PC-9 (cell line): ENCODE results near the gene SELENOM. TPM values are rescaled to one million over a fixed set of nuclear protein-coding genes. Genes with fewer than 3 reads are reported as not detected.

Experiments
- BruUV-seq: library from RNA; stranded (reverse); fragments of 400-500 nt; replicated peaks from 2 replicates; lab custom pipeline; 2021; lab: Mats Ljungman, UMichigan
- CTCF ChIA-PET: fragments of 300-600 bp; sonication (Branson Sonifier 250); formaldehyde crosslinking; loops from one replicate; lab custom pipeline; 2022; ENCODE audit warnings: antibody characterized with exemption; lab: Charles Lee
- POLR2A ChIA-PET: fragments of 300-600 bp; sonication (Branson Sonifier 250); formaldehyde crosslinking; loops from one replicate; lab custom pipeline; 2022; ENCODE audit warnings: antibody characterized with exemption; ENCODE audit not compliant: unreplicated experiment; lab: Charles Lee
- DNase-seq, 2 experiments: peaks; one replicate each; pipeline versions ENCODE4 v3.0.0 to v3.0.0-alpha.2; 2015 to 2022; ENCODE audit warnings: mixed read lengths in 1 of 2
- H2AFZ ChIP-seq: fragments of 200-600 bp; sonication (generic); 2 replicates; pipeline ENCODE4 v1.8.1; 2017; ENCODE audit warnings: antibody characterized with exemption
- H3F3A ChIP-seq: fragments of 200-600 bp; sonication (generic); 2 replicates; pipeline ENCODE4 v1.8.1; 2017; ENCODE audit warnings: antibody characterized with exemption, mild to moderate bottlenecking, low read depth; ENCODE audit not compliant: insufficient read depth
- H3K27ac ChIP-seq: fragments of 200-600 bp; sonication (generic); 2 replicates; pipeline ENCODE4 v1.6.1; 2016; ENCODE audit warnings: mixed run types
- H3K27me3 ChIP-seq: fragments of 200-600 bp; sonication (generic); 2 replicates; pipeline ENCODE4 v1.6.1; 2016; ENCODE audit warnings: low read depth, mixed run types; ENCODE audit not compliant: insufficient read depth
- H3K36me3 ChIP-seq: fragments of 200-600 bp; sonication (generic); 2 replicates; pipeline ENCODE4 v1.6.1; 2016; ENCODE audit warnings: low read depth, mixed run types
- H3K4me1 ChIP-seq: fragments of 200-600 bp; sonication (generic); replicated peaks from 2 replicates; pipeline ENCODE4 v1.6.1; 2016; ENCODE audit warnings: mixed run types; ENCODE audit not compliant: insufficient read depth
- H3K4me2 ChIP-seq: fragments of 200-600 bp; sonication (generic); 2 replicates; pipeline ENCODE4 v1.6.1; 2017; ENCODE audit warnings: mixed run types
- H3K4me3 ChIP-seq: fragments of 200-600 bp; sonication (generic); 2 replicates; pipeline ENCODE4 v1.6.1; 2016; ENCODE audit warnings: mixed run types
- H3K79me2 ChIP-seq: fragments of 200-600 bp; sonication (generic); 2 replicates; pipeline ENCODE4 v1.6.1; 2017; ENCODE audit warnings: low read depth, mixed run types
- H3K9me2 ChIP-seq: fragments of 200-600 bp; sonication (generic); 2 replicates; pipeline ENCODE4 v1.8.1; 2017; ENCODE audit warnings: mild to moderate bottlenecking; ENCODE audit not compliant: insufficient read depth
- H3K9me3 ChIP-seq: fragments of 200-600 bp; sonication (generic); 2 replicates; pipeline ENCODE4 v1.8.1; 2016; ENCODE audit warnings: low read depth; ENCODE audit not compliant: insufficient read depth
- H4K20me1 ChIP-seq: fragments of 200-600 bp; sonication (generic); 2 replicates; pipeline ENCODE4 v1.8.1; 2017; ENCODE audit not compliant: insufficient read depth
- CTCF ChIP-seq: fragments of 200-600 bp; sonication (generic); conservative IDR thresholded peaks from 2 replicates; pipeline ENCODE4 v1.6.1; 2017; ENCODE audit warnings: mixed run types, antibody characterized with exemption, mild to moderate bottlenecking, moderate library complexity
- EZH2 ChIP-seq: fragments of 200-600 bp; sonication (generic); IDR thresholded peaks from 2 replicates; pipeline ENCODE4 v1.8.0; 2017; ENCODE audit warnings: antibody characterized with exemption, low read depth
- intact Hi-C: fragments of 100-400 bp; cut with micrococcal nuclease; formaldehyde crosslinking; loops from one replicate; pipeline ENCODE4 v1.10.0; 2022; ENCODE audit not compliant: unreplicated experiment
- total RNA-seq: library from RNA; stranded (reverse); gene quantifications from 2 replicates; pipeline ENCODE4 v1.2.3, GENCODE V29; 2021

Gene SELENOM
- total RNA-seq, 1 experiment from 2014 or later: 20.7 TPM

GRCh38 chr22:31090217-31091085 is 16.9 kb downstream of the SELENOM start:
- Histone ChIP-seq H3K4me1 (no peaks in the 10 kb centered on the region), H3K27me3 (no peaks in the 10 kb centered on the region), H3K9me2 (no peaks in the 10 kb centered on the region), H3K4me2 (no peak overlapping the region), H4K20me1 (no peaks in the 10 kb centered on the region; the same call in 1 of the 2 replicates), H2AFZ (no peak overlapping the region), H3K9me3 (no peaks in the 10 kb centered on the region), H3K4me3 (no peak overlapping the region), H3K79me2 (no peaks in the 10 kb centered on the region), H3K36me3 (no peaks in the 10 kb centered on the region), H3F3A (0 out of 2 replicates have a peak, but pooled peaks cover 5% of the 10 kb centered on the region), H3K27ac (no peak overlapping the region)
- TF ChIP-seq EZH2: no peak
- no peak for TF ChIP-seq CTCF
- POLR2A ChIA-PET: interaction anchor here (0.7 kb wide), 2 partner anchors 10 to 428 kb away, joined by 3 to 7 read pairs; no protein-coding TSS in a partner anchor
- intact Hi-C loops: no loop called here
- CTCF ChIA-PET: interaction anchor here (0.6 kb wide), 1 partner anchor 72 kb away, joined by 3 read pairs; no protein-coding TSS in a partner anchor
- no peak for DNase-seq
- no TSS peak for BruUV-seq

- H2AFZ ChIP-seq: no peak overlapping the region
- H3K4me1 ChIP-seq: peaks cover under 1% of the 10 kb centered on the region; the same call in 1 of the 2 replicates
- intact Hi-C loops: loop anchor here (1.0 to 5.0 kb wide), 2 partner anchors 60 to 327 kb away; no protein-coding TSS in a partner anchor
- DNase-seq: no peak
- no peaks in the 10 kb centered on the region for H3K27me3 ChIP-seq
- no peak for TF ChIP-seq EZH2
- peak; percentile 90 for TF ChIP-seq CTCF
- no peak overlapping the region for H3K4me3 ChIP-seq
- POLR2A ChIA-PET: interaction anchor here (0.7 kb wide), 2 partner anchors 9 to 427 kb away, joined by 3 to 7 read pairs; no protein-coding TSS in a partner anchor
- no peaks in the 10 kb centered on the region for H3K9me2 ChIP-seq
- H3K79me2 ChIP-seq: no peaks in the 10 kb centered on the region
- CTCF ChIA-PET: no interaction called here
- peaks cover 5% of the 10 kb centered on the region; the same call in 1 of the 2 replicates for H3F3A ChIP-seq
- BruUV-seq: no TSS peak
- no peaks in the 10 kb centered on the region; the same call in 1 of the 2 replicates for H4K20me1 ChIP-seq
- H3K27ac ChIP-seq: no peak overlapping the region
- H3K36me3 ChIP-seq: no peaks in the 10 kb centered on the region
- H3K4me2 ChIP-seq: no peak overlapping the region
- no peaks in the 10 kb centered on the region for H3K9me3 ChIP-seq
Observed at GRCh38 chr22:31089160-31090100, 17.9 kb downstream of the SELENOM start.
